HEK293 (cell line): ENCODE results near the gene KLRC4.

ENCODE experiments used
- CTCF ChIA-PET: fragments of 350-600 bp; formaldehyde crosslinking; extraction: SDS; loops from one replicate; lab custom pipeline; 2021; ENCODE audit warnings: antibody characterized with exemption; lab: Yijun Ruan, JAX
- POLR2A ChIA-PET: fragments of 300-600 bp; formaldehyde crosslinking; extraction: SDS; loops from one replicate; lab custom pipeline; 2020; ENCODE audit warnings: antibody characterized with exemption, inconsistent platforms; lab: Yijun Ruan, JAX
- H3K27ac ChIP-seq: fragments of 200-500 bp; sonication (Bioruptor generic); 2 replicates; pipeline ENCODE4 v1.5.1; 2014; ENCODE audit warnings: low read depth, low read length, control low read depth, inconsistent platforms; ENCODE audit errors: extremely low read depth
- H3K36me3 ChIP-seq, 2 experiments: fragments of 200-500 bp in 1 of 2; sonication (Bioruptor generic) in 1 of 2; 1 replicate in 1 of 2; 2 replicates in 1 of 2; pipeline ENCODE4 v1.5.1; 2014 to 2017; ENCODE audit warnings: inconsistent platforms in 2 of 2, low read length in 2 of 2; ENCODE audit not compliant: control insufficient read depth in 2 of 2, insufficient read depth in 1 of 2
- H3K4me1 ChIP-seq: fragments of 200-500 bp; sonication (Bioruptor generic); 2 replicates; pipeline ENCODE4 v1.5.1; 2014; ENCODE audit warnings: mild to moderate bottlenecking, low read length, inconsistent platforms; ENCODE audit not compliant: control insufficient read depth, insufficient read depth
- H3K4me3 ChIP-seq: 2 replicates; pipeline ENCODE4 v1.5.1; 2011; ENCODE audit warnings: low read depth, mild to moderate bottlenecking, control low read depth, low read length, moderate library complexity
- H3K9me3 ChIP-seq: fragments of 200-500 bp; sonication (Bioruptor generic); 2 replicates; pipeline ENCODE4 v1.5.1; 2014; ENCODE audit warnings: low read depth, low read length, inconsistent platforms; ENCODE audit not compliant: control insufficient read depth, insufficient read depth
- FEZF1 ChIP-seq: fragments of 450-650 bp; formaldehyde crosslinking; IDR thresholded peaks from 2 replicates; pipeline ENCODE4 v1.5.1; 2016; ENCODE audit warnings: missing biosample characterization, missing genetic modification characterization
- GLI2 ChIP-seq: fragments of 450-650 bp; formaldehyde crosslinking; IDR thresholded peaks from 2 replicates; pipeline ENCODE4; 2017; ENCODE audit warnings: missing biosample characterization, missing genetic modification characterization, low read depth, borderline replicate concordance
- GLIS1 ChIP-seq: fragments of 450-650 bp; formaldehyde crosslinking; IDR thresholded peaks from 2 replicates; pipeline ENCODE4 v1.5.1; 2016; ENCODE audit warnings: missing biosample characterization, missing genetic modification characterization
- GLIS2 ChIP-seq: fragments of 450-650 bp; formaldehyde crosslinking; IDR thresholded peaks from 2 replicates; pipeline ENCODE4 v1.5.1; 2016; ENCODE audit warnings: missing biosample characterization, missing genetic modification characterization
- KLF17 ChIP-seq: fragments of 450-650 bp; formaldehyde crosslinking; IDR thresholded peaks from 2 replicates; pipeline ENCODE4 v1.5.1; 2016; ENCODE audit warnings: missing biosample characterization, missing genetic modification characterization
- MYNN ChIP-seq: fragments of 450-650 bp; formaldehyde crosslinking; IDR thresholded peaks from 2 replicates; pipeline ENCODE4 v1.5.1; 2016; ENCODE audit warnings: missing biosample characterization, missing genetic modification characterization, borderline replicate concordance
- OVOL3 ChIP-seq: fragments of 450-650 bp; formaldehyde crosslinking; IDR thresholded peaks from 2 replicates; pipeline ENCODE4 v1.5.1; 2016; ENCODE audit warnings: missing biosample characterization, missing genetic modification characterization
- REST ChIP-seq: fragments of 450-650 bp; formaldehyde crosslinking; IDR thresholded peaks from 2 replicates; pipeline ENCODE4 v1.5.1; 2016; ENCODE audit warnings: missing biosample characterization, missing genetic modification characterization
- SCRT2 ChIP-seq: fragments of 450-650 bp; formaldehyde crosslinking; IDR thresholded peaks from 2 replicates; pipeline ENCODE4 v1.5.1; 2016; ENCODE audit warnings: missing biosample characterization, missing genetic modification characterization
- SP2 ChIP-seq: fragments of 450-650 bp; formaldehyde crosslinking; IDR thresholded peaks from 2 replicates; pipeline ENCODE4 v1.5.1; 2016; ENCODE audit warnings: missing biosample characterization, missing genetic modification characterization
- SP7 ChIP-seq: fragments of 450-650 bp; formaldehyde crosslinking; IDR thresholded peaks from 2 replicates; pipeline ENCODE4 v1.5.1; 2016; ENCODE audit warnings: missing biosample characterization, missing genetic modification characterization
- TRIM28 ChIP-seq: IDR thresholded peaks from 2 replicates; pipeline ENCODE4 v1.6.1; 2011; ENCODE audit warnings: low read length, control low read depth, borderline replicate concordance
- ZBTB11 ChIP-seq: fragments of 450-650 bp; formaldehyde crosslinking; conservative IDR thresholded peaks from 2 replicates; pipeline ENCODE4 v1.5.1; 2016; ENCODE audit warnings: low read depth, missing biosample characterization, missing genetic modification characterization
- ZBTB17 ChIP-seq: fragments of 450-650 bp; formaldehyde crosslinking; IDR thresholded peaks from 2 replicates; pipeline ENCODE4 v1.5.1; 2016; ENCODE audit warnings: missing biosample characterization, missing genetic modification characterization
- ZBTB20 ChIP-seq: fragments of 450-650 bp; formaldehyde crosslinking; IDR thresholded peaks from 2 replicates; pipeline ENCODE4 v1.5.1; 2016; ENCODE audit warnings: missing biosample characterization, missing genetic modification characterization
- ZBTB6 ChIP-seq: fragments of 450-650 bp; formaldehyde crosslinking; IDR thresholded peaks from 2 replicates; pipeline ENCODE4 v1.5.1; 2017; ENCODE audit warnings: missing biosample characterization, missing genetic modification characterization
- ZFP41 ChIP-seq: fragments of 450-650 bp; formaldehyde crosslinking; IDR thresholded peaks from 2 replicates; pipeline ENCODE4 v1.5.1; 2016; ENCODE audit warnings: missing biosample characterization, missing genetic modification characterization, borderline replicate concordance
- ZIC2 ChIP-seq: fragments of 450-650 bp; formaldehyde crosslinking; IDR thresholded peaks from 2 replicates; pipeline ENCODE4 v1.5.1; 2016; ENCODE audit warnings: missing biosample characterization, missing genetic modification characterization
- ZNF10 ChIP-seq: fragments of 450-650 bp; formaldehyde crosslinking; IDR thresholded peaks from 2 replicates; pipeline ENCODE4 v1.5.1; 2017; ENCODE audit warnings: missing biosample characterization, missing genetic modification characterization
- ZNF223 ChIP-seq: fragments of 450-650 bp; formaldehyde crosslinking; IDR thresholded peaks from 2 replicates; pipeline ENCODE4 v1.5.1; 2016; ENCODE audit warnings: missing biosample characterization, missing genetic modification characterization
- ZNF449 ChIP-seq: fragments of 450-650 bp; formaldehyde crosslinking; IDR thresholded peaks from 2 replicates; pipeline ENCODE4 v1.5.1; 2017; ENCODE audit warnings: missing biosample characterization, mild to moderate bottlenecking, missing genetic modification characterization, moderate library complexity
- ZNF488 ChIP-seq: fragments of 450-650 bp; formaldehyde crosslinking; IDR thresholded peaks from 2 replicates; pipeline ENCODE4 v1.5.1; 2016; ENCODE audit warnings: missing biosample characterization, missing genetic modification characterization
- ZNF585B ChIP-seq: fragments of 450-650 bp; formaldehyde crosslinking; IDR thresholded peaks from 2 replicates; pipeline ENCODE4 v1.5.1; 2016; ENCODE audit warnings: missing biosample characterization, missing genetic modification characterization
- ZNF596 ChIP-seq: fragments of 450-650 bp; IDR thresholded peaks from 2 replicates; pipeline ENCODE4 v1.5.0; 2018; ENCODE audit warnings: missing biosample characterization, mild to moderate bottlenecking, missing genetic modification characterization, moderate library complexity
- ZNF600 ChIP-seq: fragments of 450-650 bp; formaldehyde crosslinking; IDR thresholded peaks from 2 replicates; pipeline ENCODE4 v1.5.1; 2016; ENCODE audit warnings: missing biosample characterization, missing genetic modification characterization
- ZNF843 ChIP-seq: fragments of 450-650 bp; formaldehyde crosslinking; IDR thresholded peaks from 2 replicates; pipeline ENCODE4 v1.5.1; 2016; ENCODE audit warnings: missing biosample characterization, missing genetic modification characterization

Gene KLRC4

GRCh38 chr12:10395390-10395998 is 14.1 kb downstream of the KLRC4 start:
- H3K4me1 ChIP-seq = peaks cover 19% of the 10 kb centered on the region
- POLR2A ChIA-PET = interaction anchor here (1.3 kb wide), 1 partner anchor 11 kb away, joined by 3 read pairs; no protein-coding TSS in a partner anchor
- H3K27ac ChIP-seq = peak overlapping the region; percentile 53
- no peaks in the 10 kb centered on the region for H3K9me3 ChIP-seq
- no peaks in the 10 kb centered on the region for H3K36me3 ChIP-seq
- H3K4me3 ChIP-seq = no peak overlapping the region
- CTCF ChIA-PET = interaction anchor here (0.8 kb wide), 1 partner anchor 16 kb away, joined by 3 read pairs; no protein-coding TSS in a partner anchor
- TF ChIP-seq SCRT2 (tag by site-specific recombination) (no peak), MYNN (tag by site-specific recombination) (no peak), ZBTB11 (tag by site-specific recombination) (peak; percentile 39; the same call in 1 of the 2 replicates), ZNF223 (tag by site-specific recombination) (no peak), FEZF1 (peak; percentile 93), ZBTB17 (0 out of 2 replicates have a peak, but pooled peaks have one; percentile 41), ZNF488 (tag by site-specific recombination) (no peak), ZNF600 (peak; percentile 80), ZNF596 (no peak), GLIS2 (tag by site-specific recombination) (no peak), ZIC2 (tag by site-specific recombination) (peak; percentile 46; the same call in 1 of the 2 replicates), REST (tag by site-specific recombination) (peak; percentile 29; the same call in 1 of the 2 replicates), KLF17 (tag by site-specific recombination) (no peak), GLIS1 (tag by site-specific recombination) (peak; percentile 33; the same call in 1 of the 2 replicates), ZBTB20 (tag by site-specific recombination) (peak; percentile 16; the same call in 1 of the 2 replicates), ZNF10 (tag by site-specific recombination) (0 out of 2 replicates have a peak, but pooled peaks have one; percentile 9), OVOL3 (no peak), ZNF843 (tag by site-specific recombination) (0 out of 2 replicates have a peak, but pooled peaks have one; percentile 20), GLI2 (tag by site-specific recombination) (no peak), SP2 (tag by site-specific recombination) (no peak), ZNF585B (tag by site-specific recombination) (no peak), TRIM28 (0 out of 2 replicates have a peak, but pooled peaks have one; percentile 19), ZNF449 (tag by site-specific recombination) (no peak), ZBTB6 (0 out of 2 replicates have a peak, but pooled peaks have one; percentile 42), SP7 (tag by site-specific recombination) (0 out of 2 replicates have a peak, but pooled peaks have one; percentile 31), ZFP41 (no peak)
